Fibroblast of the aortic adventitia (primary cell): ENCODE data around the gene ACOT11. TPM values are rescaled to one million over a fixed set of nuclear protein-coding genes. Genes with fewer than 3 reads are reported as not detected.

Experiments
- DNase-seq: peaks from one replicate; pipeline ENCODE4 v3.0.0-alpha.2; 2010; ENCODE audit warnings: low read depth
- H3K4me3 ChIP-seq: 2 replicates; pipeline ENCODE4 v1.5.1; 2011; ENCODE audit warnings: low read depth, mild to moderate bottlenecking, control low read depth, low read length, moderate library complexity
- CTCF ChIP-seq: IDR thresholded peaks from 2 replicates; pipeline ENCODE4 v1.5.1; 2011; ENCODE audit warnings: mild to moderate bottlenecking, low read length, control low read depth, inconsistent platforms; ENCODE audit not compliant: insufficient read depth
- total RNA-seq: library from RNA; depleted of rRNA; stranded (reverse); fragments of >200 nt; gene quantifications from 2 replicates; pipeline ENCODE4 v1.2.3, GENCODE V29; 2012; ENCODE audit warnings: low replicate concordance

The ACOT11 gene
- total RNA-seq, 1 donor = 3.9 TPM

GRCh38 chr1:54588377-54588776 is 40.3 kb downstream of the ACOT11 start:
- TF ChIP-seq CTCF = no peak
- no peak for DNase-seq
- H3K4me3 ChIP-seq = no peak overlapping the region

GRCh38 chr1:54591127-54591756 is 43.2 kb downstream of the ACOT11 start:
- no peak for DNase-seq
- no peak for TF ChIP-seq CTCF
- no peak overlapping the region for H3K4me3 ChIP-seq

GRCh38 chr1:54593571-54594160 is 45.6 kb downstream of the ACOT11 start:
- TF ChIP-seq CTCF = no peak
- DNase-seq = no peak
- no peak overlapping the region for H3K4me3 ChIP-seq

GRCh38 chr1:54594463-54594862 is 46.4 kb downstream of the ACOT11 start:
- no peak overlapping the region for H3K4me3 ChIP-seq
- no peak for TF ChIP-seq CTCF
- no peak for DNase-seq

GRCh38 chr1:54595956-54596498 is 48.0 kb downstream of the ACOT11 start:
- TF ChIP-seq CTCF = no peak
- DNase-seq = no peak
- no peak overlapping the region for H3K4me3 ChIP-seq

GRCh38 chr1:54596756-54597155 is 48.7 kb downstream of the ACOT11 start:
- no peak for TF ChIP-seq CTCF
- DNase-seq = no peak

More at GRCh38 chr1:54596756-54597155, 48.7 kb downstream of the ACOT11 start:
- H3K4me3 ChIP-seq = no peak overlapping the region
